Fibroblast of pulmonary artery (primary cell): Measurements from ENCODE around the gene FASTK.

ENCODE experiments used
- DNase-seq: peaks from one replicate; pipeline ENCODE4 v3.0.0-alpha.2; 2010; ENCODE audit warnings: low read depth
- H3K4me3 ChIP-seq: replicated peaks from 2 replicates; pipeline ENCODE4 v1.5.1; 2011; ENCODE audit warnings: low read depth, mild to moderate bottlenecking, control low read depth, low read length, moderate library complexity
- TF ChIP-seq, protein P1 (sequence below): IDR thresholded peaks from 2 replicates; pipeline ENCODE4 v1.5.1; 2011; ENCODE audit warnings: mild to moderate bottlenecking, control low read depth, low read length, inconsistent platforms; ENCODE audit errors: missing control alignments

The FASTK gene

DNA sequence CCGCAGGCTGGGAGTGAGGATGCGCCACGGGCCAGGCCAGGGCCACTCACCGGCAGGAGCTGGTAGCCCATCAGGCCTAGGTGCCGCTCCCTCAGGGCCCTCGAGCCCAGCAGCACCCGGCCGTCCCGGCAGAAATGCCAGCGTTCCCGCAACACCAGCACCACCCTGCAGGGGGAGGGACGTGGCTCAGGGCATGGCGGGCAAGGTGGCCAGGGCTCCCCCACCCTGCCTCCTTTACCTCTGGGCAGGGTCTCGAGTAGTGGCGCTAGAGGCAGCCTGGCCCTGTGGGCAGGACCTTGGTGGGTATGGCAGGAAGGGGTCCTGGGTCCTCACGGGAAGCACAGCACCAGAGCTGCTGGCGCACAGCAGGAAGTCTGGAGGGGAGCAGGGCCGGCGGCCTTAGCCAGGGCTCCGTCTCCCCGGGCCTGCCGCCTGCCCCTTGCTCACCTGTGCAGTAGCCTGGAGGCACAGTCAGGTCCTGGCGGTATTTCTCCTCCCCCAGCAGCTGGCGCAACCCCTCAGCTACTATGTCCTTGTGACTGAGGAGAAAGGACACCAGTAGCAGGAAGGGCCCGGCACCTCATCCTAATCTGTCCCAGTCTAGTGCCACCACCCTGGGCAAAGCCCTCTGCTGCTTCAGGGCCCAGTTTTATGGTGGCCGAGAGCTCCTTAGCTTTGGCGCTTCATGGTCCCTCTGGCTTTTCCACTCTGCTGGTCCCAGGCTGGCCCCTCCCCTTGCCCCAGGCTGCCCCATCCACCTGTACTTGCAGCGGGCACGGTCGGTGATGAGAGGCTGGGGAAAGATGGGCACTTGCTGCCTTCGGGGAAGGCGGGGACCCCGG lies 3.5 kb downstream of the FASTK start:
- no peak overlapping the region for H3K4me3 ChIP-seq
- TF ChIP-seq, protein P1, sequence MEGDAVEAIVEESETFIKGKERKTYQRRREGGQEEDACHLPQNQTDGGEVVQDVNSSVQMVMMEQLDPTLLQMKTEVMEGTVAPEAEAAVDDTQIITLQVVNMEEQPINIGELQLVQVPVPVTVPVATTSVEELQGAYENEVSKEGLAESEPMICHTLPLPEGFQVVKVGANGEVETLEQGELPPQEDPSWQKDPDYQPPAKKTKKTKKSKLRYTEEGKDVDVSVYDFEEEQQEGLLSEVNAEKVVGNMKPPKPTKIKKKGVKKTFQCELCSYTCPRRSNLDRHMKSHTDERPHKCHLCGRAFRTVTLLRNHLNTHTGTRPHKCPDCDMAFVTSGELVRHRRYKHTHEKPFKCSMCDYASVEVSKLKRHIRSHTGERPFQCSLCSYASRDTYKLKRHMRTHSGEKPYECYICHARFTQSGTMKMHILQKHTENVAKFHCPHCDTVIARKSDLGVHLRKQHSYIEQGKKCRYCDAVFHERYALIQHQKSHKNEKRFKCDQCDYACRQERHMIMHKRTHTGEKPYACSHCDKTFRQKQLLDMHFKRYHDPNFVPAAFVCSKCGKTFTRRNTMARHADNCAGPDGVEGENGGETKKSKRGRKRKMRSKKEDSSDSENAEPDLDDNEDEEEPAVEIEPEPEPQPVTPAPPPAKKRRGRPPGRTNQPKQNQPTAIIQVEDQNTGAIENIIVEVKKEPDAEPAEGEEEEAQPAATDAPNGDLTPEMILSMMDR: peak; percentile 33
- no peak for DNase-seq

DNA sequence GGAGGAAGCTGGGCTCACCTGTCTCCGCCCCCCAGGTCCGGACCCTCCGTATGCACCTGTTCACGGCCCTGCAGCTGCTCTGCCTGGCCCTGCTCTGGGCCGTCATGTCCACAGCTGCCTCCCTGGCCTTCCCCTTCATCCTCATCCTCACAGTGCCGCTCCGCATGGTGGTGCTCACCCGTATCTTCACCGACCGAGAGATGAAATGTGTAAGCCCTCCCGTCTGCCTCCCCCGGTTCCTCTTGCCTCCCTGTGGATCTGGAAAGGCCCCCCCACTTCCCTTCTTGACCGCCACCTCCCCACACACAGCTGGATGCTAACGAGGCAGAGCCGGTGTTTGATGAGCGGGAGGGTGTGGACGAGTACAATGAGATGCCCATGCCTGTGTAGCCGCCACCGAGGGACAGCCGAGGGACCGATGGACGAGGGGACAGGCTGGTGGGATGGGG lies 4.6 kb downstream of the FASTK start:
- no peak for DNase-seq
- H3K4me3 ChIP-seq: no peak overlapping the region
- TF ChIP-seq, protein P1: no peak

DNA sequence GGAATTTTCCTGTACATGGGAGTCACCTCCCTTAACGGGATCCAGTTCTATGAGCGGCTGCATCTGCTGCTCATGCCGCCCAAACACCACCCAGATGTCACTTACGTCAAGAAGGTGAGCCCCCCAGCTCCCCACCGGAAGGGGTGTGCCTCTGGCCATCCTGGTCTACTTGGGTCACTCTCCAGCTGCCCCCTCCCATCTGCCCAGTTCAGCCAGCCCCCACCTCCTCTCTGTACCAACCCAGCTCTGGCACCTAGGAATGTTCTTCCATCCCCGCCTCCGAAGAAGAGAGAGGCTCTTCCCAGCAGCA lies 5.0 kb downstream of the FASTK start:
- TF ChIP-seq, protein P1: no peak
- DNase-seq: no peak
- no peak overlapping the region for H3K4me3 ChIP-seq

DNA sequence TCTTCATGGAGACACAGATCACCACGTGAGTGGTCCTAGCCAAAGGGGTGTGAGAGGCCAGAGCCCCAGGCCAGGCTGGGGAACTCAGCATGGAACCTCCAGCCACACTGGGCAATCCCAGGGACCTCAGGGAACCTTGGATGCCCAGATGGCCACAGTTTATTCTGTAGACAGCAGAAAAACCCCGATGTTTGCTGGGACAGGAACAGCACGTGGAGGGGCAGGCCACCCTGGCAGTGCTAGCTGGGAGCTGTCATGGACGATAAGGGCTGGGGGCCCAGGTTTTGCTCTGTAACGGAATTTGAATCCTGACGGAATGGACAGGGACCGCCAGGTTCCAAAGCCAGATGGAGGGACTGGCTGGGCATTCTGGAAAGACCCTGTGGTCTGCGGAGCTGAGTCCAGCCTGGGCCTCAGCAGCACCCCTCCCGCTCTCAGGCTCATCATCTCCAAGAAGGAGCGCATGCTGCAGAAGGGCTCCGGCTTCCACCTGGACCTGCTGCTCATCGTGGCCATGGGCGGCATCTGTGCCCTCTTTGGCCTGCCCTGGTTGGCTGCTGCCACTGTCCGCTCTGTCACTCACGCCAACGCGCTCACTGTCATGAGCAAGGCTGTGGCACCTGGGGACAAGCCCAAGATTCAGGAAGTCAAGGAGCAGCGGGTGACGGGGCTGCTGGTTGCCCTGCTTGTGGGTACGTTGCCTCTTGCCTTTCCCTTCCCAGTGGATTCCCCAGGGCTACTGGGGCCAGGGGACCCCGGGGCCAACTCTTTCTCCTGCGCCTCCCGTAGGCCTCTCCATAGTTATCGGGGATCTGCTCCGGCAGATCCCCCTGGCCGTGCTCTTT lies 5.6 kb downstream of the FASTK start:
- DNase-seq: no peak
- TF ChIP-seq, protein P1: no peak
- H3K4me3 ChIP-seq: no peak overlapping the region

DNA sequence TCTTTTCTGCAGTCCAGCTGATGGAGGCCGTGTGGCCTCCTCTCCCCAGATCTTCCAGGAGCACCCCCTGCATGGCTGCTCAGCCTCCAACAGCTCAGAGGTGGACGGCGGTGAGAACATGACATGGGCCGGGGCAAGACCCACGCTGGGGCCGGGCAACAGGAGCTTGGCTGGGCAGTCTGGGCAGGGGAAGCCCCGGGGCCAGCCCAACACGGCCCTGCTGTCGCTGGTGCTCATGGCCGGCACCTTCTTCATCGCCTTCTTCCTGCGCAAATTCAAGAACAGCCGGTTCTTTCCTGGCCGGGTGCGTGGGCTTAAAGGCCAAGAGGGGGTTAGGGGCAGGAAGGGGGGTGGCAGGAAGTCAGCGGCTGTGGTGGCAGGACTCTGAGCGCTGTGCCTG lies 6.6 kb downstream of the FASTK start:
- DNase-seq: no peak
- H3K4me3 ChIP-seq: no peak overlapping the region
- TF ChIP-seq, protein P1: no peak

DNA sequence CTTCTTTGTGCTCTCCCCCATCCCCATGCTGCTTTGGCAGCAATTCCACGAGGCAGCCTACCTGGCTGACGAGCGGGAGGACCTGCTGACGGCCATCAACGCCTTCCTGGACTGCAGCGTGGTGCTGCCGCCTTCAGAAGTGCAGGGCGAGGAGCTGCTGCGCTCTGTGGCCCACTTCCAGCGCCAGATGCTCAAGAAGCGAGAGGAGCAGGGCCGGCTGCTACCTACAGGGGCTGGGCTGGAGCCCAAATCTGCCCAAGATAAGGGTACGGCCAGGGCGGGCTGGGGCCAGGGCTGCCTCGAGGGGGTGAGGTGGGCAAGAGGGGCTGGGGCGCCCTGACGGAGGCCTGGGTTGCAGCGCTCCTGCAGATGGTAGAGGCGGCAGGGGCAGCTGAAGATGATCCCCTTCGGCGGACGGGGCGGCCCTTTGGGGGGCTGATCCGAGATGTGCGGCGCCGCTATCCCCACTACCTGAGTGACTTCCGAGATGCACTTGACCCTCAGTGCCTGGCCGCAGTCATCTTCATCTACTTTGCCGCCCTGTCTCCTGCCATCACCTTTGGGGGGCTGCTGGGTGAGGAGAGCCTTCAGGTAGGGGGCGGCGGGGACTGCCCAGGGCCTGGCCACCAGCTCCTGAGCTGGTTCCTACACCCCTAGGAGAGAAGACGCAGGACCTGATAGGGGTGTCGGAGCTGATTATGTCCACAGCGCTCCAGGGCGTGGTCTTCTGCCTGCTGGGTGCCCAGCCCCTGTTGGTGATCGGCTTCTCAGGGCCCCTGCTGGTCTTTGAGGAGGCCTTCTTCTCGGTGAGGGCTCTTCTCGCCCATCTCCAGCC lies 9.4 kb downstream of the FASTK start:
- DNase-seq: no peak
- TF ChIP-seq, protein P1: no peak
- H3K4me3 ChIP-seq: no peak overlapping the region
